ENCODE measurements around the gene PTPN9.

The PTPN9 gene

DNA sequence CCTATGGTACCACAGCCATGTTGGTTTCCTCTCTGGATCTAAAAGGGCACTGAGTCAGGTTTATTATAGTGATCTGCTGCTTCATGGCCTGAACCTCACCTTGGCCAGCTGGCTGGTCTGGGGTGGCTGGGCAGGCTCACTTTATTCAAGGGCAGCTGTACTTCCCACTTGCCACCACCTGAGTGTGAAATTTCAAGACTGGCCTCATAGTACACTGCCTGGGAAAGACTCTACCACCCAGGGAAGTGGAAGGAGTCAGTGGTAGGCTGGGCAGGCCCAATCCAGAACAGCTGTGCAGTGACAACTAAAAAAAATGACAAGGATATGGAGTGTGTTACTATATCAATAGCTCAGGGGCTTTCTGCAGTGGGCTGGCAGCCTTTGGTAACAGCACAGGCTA, 37.7 kb upstream of the PTPN9 start:
- DNase-seq (ENCODE audit: low spot score): no peak
- in situ Hi-C loops (cut with MboI; ENCODE audit: low sequenced_read_pairs, unreplicated experiment): no loop called here
- no peak for TF ChIP-seq CTCF (IDR thresholded peaks at IDR 0.05; ENCODE audit: borderline replicate concordance, control extremely low read depth, extremely low read depth, insufficient read depth, missing control alignments)

DNA sequence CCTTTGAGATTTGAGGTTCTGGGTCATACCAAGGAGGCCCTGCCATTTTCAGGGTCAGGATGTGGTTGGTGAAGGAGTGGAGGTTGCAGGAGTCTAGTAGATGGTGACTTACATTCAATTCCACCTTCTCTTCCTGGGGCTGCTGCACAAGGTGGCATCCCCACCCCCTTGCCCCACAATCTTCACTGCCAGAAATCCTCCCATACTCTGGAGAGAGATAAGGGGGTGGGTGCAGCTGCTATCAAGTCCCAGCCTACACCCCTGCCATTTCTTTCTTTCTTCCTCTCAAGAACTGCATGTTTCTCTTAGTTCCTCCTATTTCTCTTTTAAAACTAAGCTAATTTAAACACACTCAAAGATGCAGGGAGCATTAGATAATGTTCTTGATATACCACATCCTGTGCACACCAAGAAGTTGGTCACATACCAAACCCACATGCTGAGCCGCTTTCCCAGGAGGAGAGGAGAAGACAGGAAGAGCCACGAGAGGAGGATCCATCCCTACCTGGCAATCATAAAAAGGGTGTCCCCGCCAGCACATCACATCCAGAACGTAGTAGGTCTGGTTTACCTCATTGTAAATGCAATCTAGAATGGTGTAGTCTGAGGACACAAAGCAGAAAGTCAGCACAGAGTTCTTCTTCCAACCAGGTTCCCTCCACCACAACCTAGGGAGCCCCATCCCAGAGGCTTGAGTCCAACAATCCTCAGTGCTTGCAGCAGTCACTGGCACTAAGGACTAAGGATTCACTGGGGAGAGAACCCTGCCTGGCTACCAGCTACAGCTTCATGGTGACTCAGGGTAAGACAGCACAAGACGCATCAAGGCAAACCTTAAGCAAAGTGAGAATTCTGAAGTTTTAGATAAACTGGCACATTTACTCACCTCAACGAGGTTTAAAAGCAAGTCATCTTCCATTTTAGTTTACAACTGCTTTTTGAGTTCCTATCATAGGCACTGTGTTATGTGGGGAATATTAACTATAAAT, 27.9 kb upstream of the PTPN9 start:
- no peak for DNase-seq (ENCODE audit: low spot score)
- no peak for TF ChIP-seq CTCF (IDR thresholded peaks at IDR 0.05; ENCODE audit: borderline replicate concordance, control extremely low read depth, extremely low read depth, insufficient read depth, missing control alignments)
- in situ Hi-C loops (cut with MboI; ENCODE audit: low sequenced_read_pairs, unreplicated experiment): no loop called here

- no peak for TF ChIP-seq CTCF (IDR thresholded peaks at IDR 0.05; ENCODE audit: borderline replicate concordance, control extremely low read depth, extremely low read depth, insufficient read depth, missing control alignments)
- in situ Hi-C loops (cut with MboI; ENCODE audit: low sequenced_read_pairs, unreplicated experiment): no loop called here
- DNase-seq (ENCODE audit: low spot score): no peak
Observed at GRCh38 chr15:75606026-75606425, 26.9 kb upstream of the PTPN9 start.

GRCh38 chr15:75599401-75599800, 20.3 kb upstream of the PTPN9 start:
- no peak for DNase-seq (ENCODE audit: low spot score)
- in situ Hi-C loops (cut with MboI; ENCODE audit: low sequenced_read_pairs, unreplicated experiment): no loop called here
- no peak for TF ChIP-seq CTCF (IDR thresholded peaks at IDR 0.05; ENCODE audit: borderline replicate concordance, control extremely low read depth, extremely low read depth, insufficient read depth, missing control alignments)

GRCh38 chr15:75598361-75598760, 19.2 kb upstream of the PTPN9 start:
- in situ Hi-C loops (cut with MboI; ENCODE audit: low sequenced_read_pairs, unreplicated experiment): no loop called here
- no peak for DNase-seq (ENCODE audit: low spot score)
- TF ChIP-seq CTCF (IDR thresholded peaks at IDR 0.05; ENCODE audit: borderline replicate concordance, control extremely low read depth, extremely low read depth, insufficient read depth, missing control alignments): no peak

DNA sequence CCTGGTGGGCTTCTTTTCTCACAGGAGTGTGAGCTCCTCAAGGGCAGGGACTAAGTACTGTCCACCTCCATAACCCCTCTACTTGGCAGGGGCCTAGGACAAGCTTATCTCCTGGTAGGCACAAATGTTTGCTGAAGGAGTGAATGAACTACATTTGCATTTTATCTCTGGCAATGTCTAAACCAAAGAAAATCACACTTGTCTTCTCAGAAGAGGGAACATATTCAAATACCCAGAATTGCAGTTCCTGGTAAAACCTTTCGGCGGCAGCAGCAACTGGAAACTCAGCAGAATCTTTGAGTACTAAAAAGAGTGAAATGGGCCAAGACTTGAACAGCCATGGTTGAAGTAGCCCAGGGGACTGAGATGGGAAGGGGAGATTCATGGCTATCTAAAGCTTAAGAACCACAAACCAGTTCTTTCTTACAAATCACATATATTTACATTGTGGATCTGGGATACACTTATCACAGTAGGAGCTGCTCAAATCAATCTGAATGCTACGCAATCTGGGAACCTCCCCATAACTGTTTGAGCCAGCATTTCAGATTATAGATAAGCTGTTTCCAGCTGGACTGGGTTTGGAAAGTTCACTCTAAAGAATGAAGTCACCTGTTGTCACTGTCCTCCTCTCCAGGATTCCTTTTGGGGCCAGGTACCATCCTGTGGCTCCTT, 18.7 kb upstream of the PTPN9 start:
- no peak for DNase-seq (ENCODE audit: low spot score)
- TF ChIP-seq CTCF (IDR thresholded peaks at IDR 0.05; ENCODE audit: borderline replicate concordance, control extremely low read depth, extremely low read depth, insufficient read depth, missing control alignments): peak; percentile 6
- in situ Hi-C loops (cut with MboI; ENCODE audit: low sequenced_read_pairs, unreplicated experiment): no loop called here

Data from GM13976 (cell line).